ENCODE data around the gene DDX56.
A peak's percentile ranks its signal among the peaks of the same experiment; 100 is the strongest.
"Not testable (repeated sequence)": the region's sequence is repeated elsewhere in the genome, so short reads cannot be mapped to it uniquely, and the experiment has no call there.

DDX56 gene

GRCh38 chr7:44562622-44562962 is 11.1 kb downstream of the DDX56 start:
- H3K4me3 Mint-ChIP-seq; H3K9me3 Mint-ChIP-seq; H3K27ac Mint-ChIP-seq; H3K27me3 Mint-ChIP-seq; H3K4me1 Mint-ChIP-seq (ENCODE audit: low read depth); DNase-seq: not testable (repeated sequence)
- peaks cover 43% of the 10 kb centered on the region for H3K36me3 Mint-ChIP-seq (ENCODE audit: low read depth)

- H3K36me3 Mint-ChIP-seq (ENCODE audit: low read depth) = peaks cover 38% of the 10 kb centered on the region
- H3K9me3 Mint-ChIP-seq = no peaks in the 10 kb centered on the region
- no peak overlapping the region for H3K4me3 Mint-ChIP-seq
- no peaks in the 10 kb centered on the region for H3K27me3 Mint-ChIP-seq
- peaks cover 6% of the 10 kb centered on the region for H3K4me1 Mint-ChIP-seq (ENCODE audit: low read depth)
- no peak for DNase-seq
- no peak overlapping the region for H3K27ac Mint-ChIP-seq
Observed at GRCh38 chr7:44561962-44562621, 11.6 kb downstream of the DDX56 start.

GRCh38 chr7:44561481-44561880 is 12.2 kb downstream of the DDX56 start:
- H3K9me3 Mint-ChIP-seq = no peaks in the 10 kb centered on the region
- peaks cover 6% of the 10 kb centered on the region for H3K4me1 Mint-ChIP-seq (ENCODE audit: low read depth)
- DNase-seq = no peak
- no peak overlapping the region for H3K27ac Mint-ChIP-seq
- H3K27me3 Mint-ChIP-seq = no peaks in the 10 kb centered on the region
- H3K4me3 Mint-ChIP-seq = no peak overlapping the region
- peaks cover 33% of the 10 kb centered on the region for H3K36me3 Mint-ChIP-seq (ENCODE audit: low read depth)

- DNase-seq = no peak
- Mint-ChIP-seq H3K27ac (peak overlapping the region; percentile 33), H3K4me3 (no peak overlapping the region), H3K36me3 (ENCODE audit: low read depth) (peaks cover 15% of the 10 kb centered on the region), H3K4me1 (ENCODE audit: low read depth) (no peaks in the 10 kb centered on the region), H3K9me3 (no peaks in the 10 kb centered on the region), H3K27me3 (no peaks in the 10 kb centered on the region)
Observed at GRCh38 chr7:44559485-44559884, 14.2 kb downstream of the DDX56 start.

- no peak overlapping the region for H3K27ac Mint-ChIP-seq
- no peaks in the 10 kb centered on the region for H3K36me3 Mint-ChIP-seq (ENCODE audit: low read depth)
- H3K9me3 Mint-ChIP-seq = no peaks in the 10 kb centered on the region
- H3K4me3 Mint-ChIP-seq = no peak overlapping the region
- H3K4me1 Mint-ChIP-seq (ENCODE audit: low read depth) = no peaks in the 10 kb centered on the region
- no peaks in the 10 kb centered on the region for H3K27me3 Mint-ChIP-seq
- no peak for DNase-seq
Observed at GRCh38 chr7:44557485-44557884, 16.2 kb downstream of the DDX56 start.

- Mint-ChIP-seq H3K27ac (no peak overlapping the region), H3K9me3 (no peaks in the 10 kb centered on the region), H3K36me3 (ENCODE audit: low read depth) (no peaks in the 10 kb centered on the region), H3K4me3 (no peak overlapping the region), H3K4me1 (ENCODE audit: low read depth) (no peaks in the 10 kb centered on the region), H3K27me3 (no peaks in the 10 kb centered on the region)
- DNase-seq = no peak
Observed at GRCh38 chr7:44555350-44555749, 18.4 kb downstream of the DDX56 start.

GRCh38 chr7:44552473-44553005 is 21.2 kb downstream of the DDX56 start:
- not testable (repeated sequence) for H3K27me3 Mint-ChIP-seq; DNase-seq; H3K27ac Mint-ChIP-seq; H3K36me3 Mint-ChIP-seq (ENCODE audit: low read depth); H3K4me3 Mint-ChIP-seq; H3K9me3 Mint-ChIP-seq
- H3K4me1 Mint-ChIP-seq (ENCODE audit: low read depth) = peaks cover 10% of the 10 kb centered on the region

GRCh38 chr7:44549457-44549856 is 24.3 kb downstream of the DDX56 start:
- H3K36me3 Mint-ChIP-seq (ENCODE audit: low read depth) = no peaks in the 10 kb centered on the region
- no peaks in the 10 kb centered on the region for H3K27me3 Mint-ChIP-seq
- no peak for DNase-seq
- peaks cover 14% of the 10 kb centered on the region for H3K4me1 Mint-ChIP-seq (ENCODE audit: low read depth)
- H3K9me3 Mint-ChIP-seq = no peaks in the 10 kb centered on the region
- no peak overlapping the region for H3K4me3 Mint-ChIP-seq
- no peak overlapping the region for H3K27ac Mint-ChIP-seq

- no peaks in the 10 kb centered on the region for H3K36me3 Mint-ChIP-seq (ENCODE audit: low read depth)
- H3K27me3 Mint-ChIP-seq = no peaks in the 10 kb centered on the region
- H3K4me1 Mint-ChIP-seq (ENCODE audit: low read depth) = peaks cover 14% of the 10 kb centered on the region
- no peak for DNase-seq
- H3K9me3 Mint-ChIP-seq = no peaks in the 10 kb centered on the region
- no peak overlapping the region for H3K4me3 Mint-ChIP-seq
- no peak overlapping the region for H3K27ac Mint-ChIP-seq
Observed at GRCh38 chr7:44548893-44549292, 24.8 kb downstream of the DDX56 start.

GRCh38 chr7:44547536-44548231 is 26.0 kb downstream of the DDX56 start:
- DNase-seq = no peak
- Mint-ChIP-seq H3K9me3 (no peaks in the 10 kb centered on the region), H3K27ac (no peak overlapping the region), H3K4me1 (ENCODE audit: low read depth) (peaks cover 14% of the 10 kb centered on the region), H3K36me3 (ENCODE audit: low read depth) (no peaks in the 10 kb centered on the region), H3K27me3 (no peaks in the 10 kb centered on the region), H3K4me3 (no peak overlapping the region)

- Mint-ChIP-seq H3K27me3 (no peaks in the 10 kb centered on the region), H3K4me3 (no peak overlapping the region), H3K27ac (no peak overlapping the region), H3K36me3 (ENCODE audit: low read depth) (no peaks in the 10 kb centered on the region), H3K9me3 (no peaks in the 10 kb centered on the region), H3K4me1 (ENCODE audit: low read depth) (peaks cover 3% of the 10 kb centered on the region)
- DNase-seq = no peak
Observed at GRCh38 chr7:44541876-44542610, 31.7 kb downstream of the DDX56 start.

GRCh38 chr7:44541028-44541869 is 32.5 kb downstream of the DDX56 start, which contains the start of gene NPC1L1:
Gene NPC1L1 (minus strand): TSS chr7:44541330. CDS start chr7:44541259, 71 bp downstream.
- no peak within 1 kb of the TSS for H3K4me3 Mint-ChIP-seq
- H3K27ac Mint-ChIP-seq = no peak within 1 kb of the TSS
- no peaks in the 10 kb centered on the region for H3K36me3 Mint-ChIP-seq (ENCODE audit: low read depth)
- H3K9me3 Mint-ChIP-seq = no peaks in the 10 kb centered on the region
- DNase-seq = no peak
- H3K4me1 Mint-ChIP-seq (ENCODE audit: low read depth) = no peaks in the 10 kb centered on the region
- no peaks in the 10 kb centered on the region for H3K27me3 Mint-ChIP-seq

GRCh38 chr7:44540592-44541027 is 33.1 kb downstream of the DDX56 start:
- Mint-ChIP-seq H3K4me1 (ENCODE audit: low read depth) (no peaks in the 10 kb centered on the region), H3K27ac (no peak overlapping the region), H3K27me3 (no peaks in the 10 kb centered on the region), H3K4me3 (no peak overlapping the region), H3K9me3 (no peaks in the 10 kb centered on the region), H3K36me3 (ENCODE audit: low read depth) (no peaks in the 10 kb centered on the region)
- DNase-seq = no peak

Data from activated T-cell treated with anti-CD3 and anti-CD28 coated beads, Interleukin-2, amount 50 U/mL, for 24 hours (primary cell).